ENCODE data around the gene ATP6V1A.

The ATP6V1A gene

GRCh38 chr3:113839551-113839950 lies 92.7 kb downstream of the ATP6V1A start:
- Histone ChIP-seq H3K79me2 (ENCODE audit: control insufficient read depth, low read length) (no peaks in the 10 kb centered on the region), H3K9me3 (ENCODE audit: control insufficient read depth, insufficient read depth, low read length) (no peaks in the 10 kb centered on the region), H4K20me1 (ENCODE audit: control insufficient read depth, insufficient read depth, low read depth, low read length) (no peaks in the 10 kb centered on the region), H3K4me1 (ENCODE audit: control insufficient read depth, low read length) (peaks cover 8% of the 10 kb centered on the region), H3K36me3 (ENCODE audit: control insufficient read depth, low read length) (no peaks in the 10 kb centered on the region), H3F3A (ENCODE audit: control insufficient read depth, insufficient read depth) (no peaks in the 10 kb centered on the region; the same call in 1 of the 2 replicates), H3K27ac (ENCODE audit: low read depth, low read length) (no peak overlapping the region), H3K9me2 (replicated peaks; ENCODE audit: control insufficient read depth, low read length) (no peaks in the 10 kb centered on the region), H3K4me3 (ENCODE audit: low read length) (peak overlapping the region; percentile 75), H3K27me3 (ENCODE audit: control insufficient read depth, low read length) (no peaks in the 10 kb centered on the region), H3K4me2 (ENCODE audit: low read length) (peak overlapping the region; percentile 85)
- peak; percentile 28; the same call in 1 of the 2 replicates for TF ChIP-seq EZH2phosphoT487 (IDR thresholded peaks at IDR 0.05; ENCODE audit: borderline replicate concordance, low read length)
- TF ChIP-seq, protein P1, sequence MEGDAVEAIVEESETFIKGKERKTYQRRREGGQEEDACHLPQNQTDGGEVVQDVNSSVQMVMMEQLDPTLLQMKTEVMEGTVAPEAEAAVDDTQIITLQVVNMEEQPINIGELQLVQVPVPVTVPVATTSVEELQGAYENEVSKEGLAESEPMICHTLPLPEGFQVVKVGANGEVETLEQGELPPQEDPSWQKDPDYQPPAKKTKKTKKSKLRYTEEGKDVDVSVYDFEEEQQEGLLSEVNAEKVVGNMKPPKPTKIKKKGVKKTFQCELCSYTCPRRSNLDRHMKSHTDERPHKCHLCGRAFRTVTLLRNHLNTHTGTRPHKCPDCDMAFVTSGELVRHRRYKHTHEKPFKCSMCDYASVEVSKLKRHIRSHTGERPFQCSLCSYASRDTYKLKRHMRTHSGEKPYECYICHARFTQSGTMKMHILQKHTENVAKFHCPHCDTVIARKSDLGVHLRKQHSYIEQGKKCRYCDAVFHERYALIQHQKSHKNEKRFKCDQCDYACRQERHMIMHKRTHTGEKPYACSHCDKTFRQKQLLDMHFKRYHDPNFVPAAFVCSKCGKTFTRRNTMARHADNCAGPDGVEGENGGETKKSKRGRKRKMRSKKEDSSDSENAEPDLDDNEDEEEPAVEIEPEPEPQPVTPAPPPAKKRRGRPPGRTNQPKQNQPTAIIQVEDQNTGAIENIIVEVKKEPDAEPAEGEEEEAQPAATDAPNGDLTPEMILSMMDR (IDR thresholded peaks at IDR 0.05; ENCODE audit: low read depth, low read length, poor library complexity, severe bottlenecking), result no peak

DNA sequence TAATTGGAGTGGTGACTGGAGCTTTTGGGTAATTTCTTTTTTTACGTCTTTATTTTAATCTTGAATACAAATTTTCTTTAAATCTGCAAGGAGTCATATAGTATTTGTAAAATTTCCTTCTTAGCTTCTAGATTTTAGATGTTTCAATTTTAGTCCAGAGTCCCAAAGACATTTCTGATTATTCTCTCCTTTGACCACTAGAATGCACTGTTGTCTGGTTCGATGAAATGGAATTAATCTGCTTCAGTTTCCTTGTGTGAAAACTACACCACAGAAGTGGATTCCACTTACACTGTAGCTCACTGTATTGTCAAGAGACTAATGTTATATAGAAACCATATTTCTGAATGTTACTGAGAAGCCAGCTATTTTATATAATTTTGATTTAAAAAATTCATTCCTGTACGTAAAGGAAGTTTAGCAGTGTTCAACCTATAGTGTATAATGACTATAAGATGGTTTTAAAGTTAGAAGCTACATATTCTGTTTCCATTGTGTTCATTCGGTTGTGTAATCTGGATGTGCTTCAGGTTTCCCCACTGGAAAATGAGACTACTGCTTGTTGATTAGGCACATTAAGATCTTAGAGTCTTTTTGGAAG lies 97.9 kb downstream of the ATP6V1A start:
- Histone ChIP-seq H3K4me1 (ENCODE audit: control insufficient read depth, low read length) (no peaks in the 10 kb centered on the region), H3K9me3 (ENCODE audit: control insufficient read depth, insufficient read depth, low read length) (no peaks in the 10 kb centered on the region), H3K79me2 (ENCODE audit: control insufficient read depth, low read length) (no peaks in the 10 kb centered on the region), H3F3A (ENCODE audit: control insufficient read depth, insufficient read depth) (no peaks in the 10 kb centered on the region), H3K27me3 (ENCODE audit: control insufficient read depth, low read length) (no peaks in the 10 kb centered on the region), H3K4me2 (ENCODE audit: low read length) (no peak overlapping the region), H3K9me2 (replicated peaks; ENCODE audit: control insufficient read depth, low read length) (no peaks in the 10 kb centered on the region), H4K20me1 (ENCODE audit: control insufficient read depth, insufficient read depth, low read depth, low read length) (no peaks in the 10 kb centered on the region), H3K27ac (ENCODE audit: low read depth, low read length) (no peak overlapping the region), H3K36me3 (ENCODE audit: control insufficient read depth, low read length) (no peaks in the 10 kb centered on the region), H3K4me3 (ENCODE audit: low read length) (no peak overlapping the region)
- TF ChIP-seq, protein P1 (IDR thresholded peaks at IDR 0.05; ENCODE audit: low read depth, low read length, poor library complexity, severe bottlenecking), result peak; percentile 65
- TF ChIP-seq EZH2phosphoT487 (IDR thresholded peaks at IDR 0.05; ENCODE audit: borderline replicate concordance, low read length), result no peak

GRCh38 chr3:113847247-113847646 lies 100.4 kb downstream of the ATP6V1A start:
- Histone ChIP-seq H3K36me3 (ENCODE audit: control insufficient read depth, low read length) (no peaks in the 10 kb centered on the region), H3K9me3 (ENCODE audit: control insufficient read depth, insufficient read depth, low read length) (no peaks in the 10 kb centered on the region), H3F3A (ENCODE audit: control insufficient read depth, insufficient read depth) (no peaks in the 10 kb centered on the region)

More at GRCh38 chr3:113847247-113847646, 100.4 kb downstream of the ATP6V1A start:
- H3K27me3 ChIP-seq (ENCODE audit: control insufficient read depth, low read length), result no peaks in the 10 kb centered on the region
- no peak overlapping the region for H3K4me3 ChIP-seq (ENCODE audit: low read length)
- H3K27ac ChIP-seq (ENCODE audit: low read depth, low read length), result no peak overlapping the region
- no peaks in the 10 kb centered on the region for H4K20me1 ChIP-seq (ENCODE audit: control insufficient read depth, insufficient read depth, low read depth, low read length)
- TF ChIP-seq EZH2phosphoT487 (IDR thresholded peaks at IDR 0.05; ENCODE audit: borderline replicate concordance, low read length), result no peak
- TF ChIP-seq, protein P1 (IDR thresholded peaks at IDR 0.05; ENCODE audit: low read depth, low read length, poor library complexity, severe bottlenecking), result no peak
- H3K79me2 ChIP-seq (ENCODE audit: control insufficient read depth, low read length), result no peaks in the 10 kb centered on the region
- no peak overlapping the region for H3K4me2 ChIP-seq (ENCODE audit: low read length)
- no peaks in the 10 kb centered on the region for H3K9me2 ChIP-seq (replicated peaks; ENCODE audit: control insufficient read depth, low read length)
- no peaks in the 10 kb centered on the region for H3K4me1 ChIP-seq (ENCODE audit: control insufficient read depth, low read length)
